Trophoblast cell (in vitro differentiated cells and primary cell): ENCODE data around the gene TEX19.
A peak's percentile ranks its signal among the peaks of the same experiment; 100 is the strongest.

Source experiments
- DNase-seq, 2 donors: peaks; one replicate each; pipeline ENCODE4 v3.0.0-alpha.2; 2016
- H2AFZ ChIP-seq: 2 replicates; pipeline ENCODE4 v1.6.1; 2013; ENCODE audit warnings: low read length, moderate library complexity, mild to moderate bottlenecking; ENCODE audit not compliant: insufficient read depth, poor library complexity
- H2AK5ac ChIP-seq: 2 replicates; pipeline ENCODE4 v1.6.1; 2013; ENCODE audit warnings: mild to moderate bottlenecking, low read length
- H2BK120ac ChIP-seq: 2 replicates; pipeline ENCODE4 v1.6.1; 2013; ENCODE audit warnings: low read length, mild to moderate bottlenecking, moderate library complexity; ENCODE audit not compliant: insufficient read depth, poor library complexity
- H2BK12ac ChIP-seq: 2 replicates; pipeline ENCODE4 v1.6.1; 2013; ENCODE audit warnings: mild to moderate bottlenecking, low read length, moderate library complexity
- H2BK5ac ChIP-seq: 2 replicates; pipeline ENCODE4 v1.6.1; 2013; ENCODE audit warnings: low read length, low read depth, moderate library complexity, mild to moderate bottlenecking; ENCODE audit not compliant: poor library complexity
- H3K14ac ChIP-seq: 2 replicates; pipeline ENCODE4 v1.6.1; 2013; ENCODE audit warnings: mild to moderate bottlenecking, low read length
- H3K18ac ChIP-seq: 2 replicates; pipeline ENCODE4 v1.6.1; 2013; ENCODE audit warnings: mild to moderate bottlenecking, low read length
- H3K23ac ChIP-seq: 2 replicates; pipeline ENCODE4 v1.6.1; 2013; ENCODE audit warnings: low read length
- H3K27ac ChIP-seq: 2 replicates; pipeline ENCODE4 v1.5.1; 2013; ENCODE audit warnings: low read depth, mild to moderate bottlenecking, inconsistent platforms, low read length, moderate library complexity
- H3K27me3 ChIP-seq: 2 replicates; pipeline ENCODE4 v1.6.1; 2013; ENCODE audit warnings: inconsistent platforms, mild to moderate bottlenecking, low read length, moderate library complexity; ENCODE audit not compliant: insufficient read depth
- H3K36me3 ChIP-seq, 2 experiments: 1 replicate in 1 of 2; 2 replicates in 1 of 2; pipeline ENCODE4 v1.6.1; 2013; ENCODE audit warnings: low read length in 2 of 2, mild to moderate bottlenecking in 2 of 2, moderate library complexity in 1 of 2; ENCODE audit not compliant: insufficient read depth in 2 of 2, control insufficient read depth in 1 of 2
- H3K4ac ChIP-seq: 2 replicates; pipeline ENCODE4 v1.6.1; 2013; ENCODE audit warnings: low read depth, mild to moderate bottlenecking, low read length, moderate library complexity
- H3K4me1 ChIP-seq, 2 experiments: 1 replicate in 1 of 2; 2 replicates in 1 of 2; pipeline ENCODE4 v1.6.1; 2013; ENCODE audit warnings: low read length in 2 of 2, mild to moderate bottlenecking in 2 of 2, moderate library complexity in 1 of 2; ENCODE audit not compliant: insufficient read depth in 2 of 2, control insufficient read depth in 1 of 2
- H3K4me2 ChIP-seq: 2 replicates; pipeline ENCODE4 v1.6.1; 2013; ENCODE audit warnings: inconsistent platforms, mild to moderate bottlenecking, low read length, moderate library complexity
- H3K4me3 ChIP-seq: 2 replicates; pipeline ENCODE4 v1.5.1; 2013; ENCODE audit warnings: mild to moderate bottlenecking, low read depth, low read length, inconsistent platforms
- H3K79me1 ChIP-seq: one replicate; pipeline ENCODE4 v1.6.1; 2013; ENCODE audit warnings: low read length
- H3K79me2 ChIP-seq: 2 replicates; pipeline ENCODE4 v1.6.1; 2013; ENCODE audit warnings: low read length, mild to moderate bottlenecking; ENCODE audit not compliant: control insufficient read depth, insufficient read depth, poor library complexity
- H3K9ac ChIP-seq: 2 replicates; pipeline ENCODE4 v1.6.1; 2013; ENCODE audit warnings: mild to moderate bottlenecking, low read length
- H3K9me3 ChIP-seq: 2 replicates; pipeline ENCODE4 v1.6.1; 2013; ENCODE audit warnings: low read depth, mild to moderate bottlenecking, control low read depth, inconsistent platforms, low read length; ENCODE audit not compliant: insufficient read depth
- H4K12ac ChIP-seq: 2 replicates; pipeline ENCODE4 v1.6.1; 2013; ENCODE audit warnings: low read depth, mild to moderate bottlenecking, low read length, moderate library complexity
- H4K8ac ChIP-seq: 2 replicates; pipeline ENCODE4 v1.6.1; 2013; ENCODE audit warnings: low read depth, mild to moderate bottlenecking, low read length, moderate library complexity
- H4K91ac ChIP-seq: one replicate; pipeline ENCODE4 v1.6.1; 2013; ENCODE audit warnings: low read depth, mild to moderate bottlenecking, low read length, moderate library complexity
- WGBS: extraction: QIAGEN DNeasy Blood & Tissue Kit; methylation state at CpG from one replicate; pipeline ENCODE4 v1.1.7; 2013; ENCODE audit warnings: missing lambda C conversion rate; ENCODE audit not compliant: insufficient read length, insufficient coverage; ENCODE audit errors: extremely low coverage; 5-methylcytosine and 5-hydroxymethylcytosine counted together

TEX19 gene

GRCh38 chr17:82313195-82314011 is 45.6 kb upstream of the TEX19 start:
- no peaks in the 10 kb centered on the region for H3K79me2 ChIP-seq

GRCh38 chr17:82314012-82314726 is 44.9 kb upstream of the TEX19 start:
- Histone ChIP-seq H3K9ac (no peak overlapping the region), H3K23ac (no peak overlapping the region), H3K4ac (no peak overlapping the region), H3K4me3 (no peak overlapping the region), H3K79me2 (no peaks in the 10 kb centered on the region), H2BK5ac (no peak overlapping the region), H2BK120ac (no peak overlapping the region), H3K36me3 (no peaks in the 10 kb centered on the region), H3K18ac (no peak overlapping the region), H2BK12ac (no peak overlapping the region), H2AFZ (no peak overlapping the region), H3K27ac (no peak overlapping the region), H3K4me2 (no peak overlapping the region), H4K91ac (no peak overlapping the region), H3K4me1 (no peaks in the 10 kb centered on the region), H2AK5ac (no peak overlapping the region), H3K79me1 (no peaks in the 10 kb centered on the region), H3K27me3 (no peaks in the 10 kb centered on the region), H4K8ac (no peak overlapping the region), H4K12ac (no peak overlapping the region), H3K14ac (no peak overlapping the region), H3K9me3 (peaks cover 15% of the 10 kb centered on the region)
- no CpG with 5 or more reads among the region's 27 CpGs for WGBS
- no peak for DNase-seq

More at GRCh38 chr17:82313195-82314011, 45.6 kb upstream of the TEX19 start:
- no peak overlapping the region for H3K9ac ChIP-seq
- H2AK5ac ChIP-seq = no peak overlapping the region
- no peak overlapping the region for H3K4me3 ChIP-seq
- no peak for DNase-seq
- H3K27me3 ChIP-seq = no peaks in the 10 kb centered on the region
- no peak overlapping the region for H4K91ac ChIP-seq
- H3K27ac ChIP-seq = no peak overlapping the region
- no peaks in the 10 kb centered on the region for H3K79me1 ChIP-seq
- no peak overlapping the region for H2BK120ac ChIP-seq
- H2BK5ac ChIP-seq = no peak overlapping the region
- H3K9me3 ChIP-seq = peaks cover 7% of the 10 kb centered on the region
- WGBS = no CpG with 5 or more reads among the region's 28 CpGs
- no peak overlapping the region for H3K14ac ChIP-seq
- H4K8ac ChIP-seq = no peak overlapping the region
- no peaks in the 10 kb centered on the region for H3K36me3 ChIP-seq
- H3K4me2 ChIP-seq = no peak overlapping the region
- no peak overlapping the region for H3K4ac ChIP-seq
- H4K12ac ChIP-seq = no peak overlapping the region
- H3K18ac ChIP-seq = no peak overlapping the region
- no peak overlapping the region for H2AFZ ChIP-seq
- no peaks in the 10 kb centered on the region for H3K4me1 ChIP-seq
- no peak overlapping the region for H2BK12ac ChIP-seq
- no peak overlapping the region for H3K23ac ChIP-seq

- H3K14ac ChIP-seq = no peak overlapping the region
- H2AFZ ChIP-seq = no peak overlapping the region
- no peaks in the 10 kb centered on the region for H3K36me3 ChIP-seq
- no peak overlapping the region for H3K4me3 ChIP-seq
- H2BK5ac ChIP-seq = no peak overlapping the region
- WGBS = no CpG with 5 or more reads among the region's 32 CpGs
- no peak overlapping the region for H4K91ac ChIP-seq
- no peak overlapping the region for H2BK120ac ChIP-seq
- no peak overlapping the region for H2BK12ac ChIP-seq
- H3K23ac ChIP-seq = no peak overlapping the region
- no peaks in the 10 kb centered on the region for H3K4me1 ChIP-seq
- H3K4ac ChIP-seq = no peak overlapping the region
- H3K9ac ChIP-seq = no peak overlapping the region
- H4K8ac ChIP-seq = no peak overlapping the region
- no peak for DNase-seq
- H2AK5ac ChIP-seq = no peak overlapping the region
- no peak overlapping the region for H3K4me2 ChIP-seq
- peaks cover 18% of the 10 kb centered on the region for H3K9me3 ChIP-seq
- H3K27me3 ChIP-seq = no peaks in the 10 kb centered on the region
- H4K12ac ChIP-seq = no peak overlapping the region
- no peaks in the 10 kb centered on the region for H3K79me1 ChIP-seq
- H3K79me2 ChIP-seq = no peaks in the 10 kb centered on the region
- no peak overlapping the region for H3K27ac ChIP-seq
- no peak overlapping the region for H3K18ac ChIP-seq
Measured at GRCh38 chr17:82314727-82315605, 44.1 kb upstream of the TEX19 start.

- Histone ChIP-seq H3K4me2 (peak overlapping the region; percentile 23), H3K4me1 (no peaks in the 10 kb centered on the region), H3K9me3 (peaks cover 16% of the 10 kb centered on the region), H3K36me3 (no peaks in the 10 kb centered on the region), H4K91ac (no peak overlapping the region), H2BK120ac (no peak overlapping the region), H4K12ac (no peak overlapping the region), H3K27ac (no peak overlapping the region), H2AK5ac (no peak overlapping the region), H3K4me3 (no peak overlapping the region), H2AFZ (no peak overlapping the region), H3K4ac (no peak overlapping the region), H3K14ac (no peak overlapping the region), H2BK5ac (no peak overlapping the region), H3K23ac (no peak overlapping the region), H3K79me1 (no peaks in the 10 kb centered on the region), H3K79me2 (no peaks in the 10 kb centered on the region), H3K9ac (no peak overlapping the region), H2BK12ac (no peak overlapping the region), H3K18ac (no peak overlapping the region), H3K27me3 (no peaks in the 10 kb centered on the region), H4K8ac (no peak overlapping the region)
- peak in 1 of 2 donors; percentile 28 for DNase-seq
- no CpG with 5 or more reads among the region's 36 CpGs for WGBS
Measured at GRCh38 chr17:82315703-82316358, 43.2 kb upstream of the TEX19 start.
